HepG2 (cell line): ENCODE data around the gene SMIM24. TPM values are rescaled to one million over a fixed set of nuclear protein-coding genes. Genes with fewer than 3 reads are reported as not detected.

Source experiments
- ATAC-seq: fragments of 200-7000 bp; cut with Tn5 transposase; 3 replicates; pipeline ENCODE4 v1.9.1; 2020; ENCODE audit warnings: mild to moderate bottlenecking, moderate library complexity
- BruUV-seq: library from RNA; stranded (reverse); fragments of 400-500 nt; replicated peaks from 2 replicates; lab custom pipeline; 2021; lab: Mats Ljungman, UMichigan
- CTCF ChIA-PET: fragments of 300-600 bp; formaldehyde crosslinking; extraction: SDS; loops from one replicate; lab custom pipeline; 2021; ENCODE audit warnings: low total read pairs, inconsistent platforms, low intra/inter-chr PET ratio; lab: Yijun Ruan, JAX
- POLR2A ChIA-PET: fragments of 350-600 bp; sonication (Branson Sonifier 250); formaldehyde crosslinking; loops from one replicate; lab custom pipeline; 2020; ENCODE audit warnings: antibody characterized with exemption, inconsistent platforms; lab: Yijun Ruan, JAX
- DNase-seq: peaks from one replicate; pipeline ENCODE4 v3.0.0-alpha.2; 2015; ENCODE audit warnings: low spot score
- FAIRE-seq: peaks from 3 replicates; lab custom pipeline; 2011; peaks lifted over from hg19 to GRCh38; lab: Jason Lieb, UNC
- H2AFZ ChIP-seq: one replicate; pipeline ENCODE4 v1.6.1; 2011; ENCODE audit warnings: low read length, inconsistent platforms
- H3K27ac ChIP-seq: fragments of 300-600 bp; 3 replicates; pipeline ENCODE4 v1.8.0; 2011; ENCODE audit warnings: mixed run types, mild to moderate bottlenecking, mixed read lengths, low read length, inconsistent platforms; ENCODE audit not compliant: insufficient read depth; ENCODE audit errors: extremely low read length
- H3K27me3 ChIP-seq, 2 experiments: fragments of 200-600 bp in 1 of 2; 2 replicates in 1 of 2; 3 replicates in 1 of 2; pipeline versions ENCODE4 v1.6.0 to v1.8.0; 2011; ENCODE audit warnings: low read length in 2 of 2, mild to moderate bottlenecking in 2 of 2, moderate library complexity in 2 of 2, inconsistent platforms in 1 of 2; ENCODE audit not compliant: insufficient read depth in 2 of 2, control insufficient read depth in 1 of 2
- H3K36me3 ChIP-seq, 2 experiments: fragments of 200-600 bp in 1 of 2; replicated peaks in 1 of 2; 2 replicates in 1 of 2; 3 replicates in 1 of 2; pipeline versions ENCODE4 v1.5.1 to v1.8.0; 2011; ENCODE audit warnings: low read length in 2 of 2, inconsistent platforms in 1 of 2; ENCODE audit not compliant: insufficient read depth in 2 of 2, control insufficient read depth in 1 of 2
- H3K4me1 ChIP-seq: 2 replicates; pipeline ENCODE4 v1.5.1; 2012; ENCODE audit warnings: low read length, inconsistent platforms; ENCODE audit not compliant: insufficient read depth
- H3K4me2 ChIP-seq: 2 replicates; pipeline ENCODE4 v1.6.0; 2011; ENCODE audit warnings: low read depth, low read length, inconsistent platforms
- H3K4me3 ChIP-seq, 3 experiments: fragments of 200-600 bp in 1 of 3; sonication (generic), shearing (Covaris generic) in 1 of 3; replicated peaks in 1 of 3; 2 replicates each; pipeline ENCODE4 v1.5.1; 2011 to 2016; ENCODE audit warnings: low read length in 3 of 3, inconsistent platforms in 2 of 3, low read depth in 2 of 3, mild to moderate bottlenecking in 2 of 3, control low read depth in 1 of 3, mixed read lengths in 1 of 3; ENCODE audit not compliant: insufficient read depth in 1 of 3
- H3K79me2 ChIP-seq: one replicate; pipeline ENCODE4 v1.6.1; 2011; ENCODE audit warnings: low read length, inconsistent platforms; ENCODE audit not compliant: insufficient read depth
- H3K9ac ChIP-seq: 2 replicates; pipeline ENCODE4 v1.6.0; 2011; ENCODE audit warnings: mild to moderate bottlenecking, low read depth, low read length, inconsistent platforms; ENCODE audit not compliant: insufficient read depth
- H3K9me3 ChIP-seq: 2 replicates; pipeline ENCODE4 v1.5.1; 2012; ENCODE audit warnings: mild to moderate bottlenecking, low read length
- H4K20me1 ChIP-seq: 2 replicates; pipeline ENCODE4 v1.6.0; 2011; ENCODE audit warnings: inconsistent platforms, mild to moderate bottlenecking, low read length, moderate library complexity; ENCODE audit not compliant: insufficient read depth
- FOXA3 ChIP-seq: IDR thresholded peaks from 2 replicates; pipeline ENCODE4 v1.6.1; 2016; ENCODE audit warnings: missing genetic modification reagents, missing compliant biosample characterization
- HNRNPL ChIP-seq: fragments of 200-400 bp; formaldehyde crosslinking; IDR thresholded peaks from 2 replicates; pipeline ENCODE4 v1.6.1; 2017; ENCODE audit warnings: mild to moderate bottlenecking, low read depth, low read length
- NR2F1 ChIP-seq, 2 experiments: fragments of 450-650 bp in 1 of 2; formaldehyde crosslinking in 1 of 2; IDR thresholded peaks; 2 replicates each; pipeline versions ENCODE4 v1.5.0 to v1.6.1; 2016 to 2020; ENCODE audit warnings: mild to moderate bottlenecking in 1 of 2, missing compliant biosample characterization in 1 of 2, missing genetic modification reagents in 1 of 2, moderate library complexity in 1 of 2
- ZNF121 ChIP-seq: sonication (generic); formaldehyde crosslinking; IDR thresholded peaks from 2 replicates; pipeline ENCODE4 v1.5.0; 2020; ENCODE audit warnings: mild to moderate bottlenecking, missing genetic modification reagents
- WGBS: methylation state at CpG from one replicate; pipeline ENCODE4 v1.1.6; 2017; ENCODE audit warnings: low lambda C conversion rate; 5-methylcytosine and 5-hydroxymethylcytosine counted together
- in situ Hi-C: cut with HindIII; loops from 2 replicates; pipeline ENCODE4 v1.10.0; 2017; ENCODE audit warnings: low pct_unique_long_range_greater_than_20kb; ENCODE audit not compliant: extremely low pct_ligation_motif_present
- intact Hi-C: fragments of 100-400 bp; cut with micrococcal nuclease; formaldehyde crosslinking; loops from one replicate; pipeline ENCODE4 v1.10.0; 2022; ENCODE audit not compliant: unreplicated experiment
- polyA plus RNA-seq, 8 experiments: library from polyadenylated mRNA; depleted of rRNA in 3 of 8; stranded (reverse) in 7 of 8; unstranded in 1 of 8; fragments of >200 nt; fragmentation: Illumina TruSeq in 4 of 8; extraction: Trizol in 4 of 8; gene quantifications; 2 replicates each; pipeline versions ENCODE4 v1.2.1 to v1.2.3, GENCODE V29; 2011 to 2016; ENCODE audit warnings: low read depth in 4 of 8, missing spikeins in 1 of 8, mixed read lengths in 1 of 8; ENCODE audit not compliant: insufficient read depth in 1 of 8
- total RNA-seq, 5 experiments: library from RNA; depleted of rRNA; stranded (reverse); fragments of >200 nt; fragmentation: Illumina TruSeq; extraction: Trizol; gene quantifications; 2 replicates each; pipeline ENCODE4 v1.2.3, GENCODE V29; 2016; ENCODE audit warnings: low read depth in 1 of 5
- TF ChIP-seq, protein P1 (sequence below): sonication (generic); formaldehyde crosslinking; IDR thresholded peaks from 2 replicates; pipeline ENCODE4 v1.5.1; 2020; ENCODE audit warnings: mild to moderate bottlenecking, missing genetic modification reagents, moderate library complexity
- TF ChIP-seq, protein P2 (sequence below): sonication (generic); formaldehyde crosslinking; IDR thresholded peaks from 2 replicates; pipeline ENCODE4 v1.9.0; 2021; ENCODE audit warnings: missing genetic modification reagents, borderline replicate concordance
- TF ChIP-seq, protein P3 (sequence below): sonication (generic); formaldehyde crosslinking; IDR thresholded peaks from 2 replicates; pipeline ENCODE4 v1.4.0; 2020; ENCODE audit warnings: missing genetic modification reagents, mild to moderate bottlenecking, borderline replicate concordance

SMIM24 gene
- total and polyA plus RNA-seq, 2 of the 13 experiments (the other 11 are each of a cell fraction or from before 2014, with no cell fraction given): 11.2 to 70.6 TPM

DNA sequence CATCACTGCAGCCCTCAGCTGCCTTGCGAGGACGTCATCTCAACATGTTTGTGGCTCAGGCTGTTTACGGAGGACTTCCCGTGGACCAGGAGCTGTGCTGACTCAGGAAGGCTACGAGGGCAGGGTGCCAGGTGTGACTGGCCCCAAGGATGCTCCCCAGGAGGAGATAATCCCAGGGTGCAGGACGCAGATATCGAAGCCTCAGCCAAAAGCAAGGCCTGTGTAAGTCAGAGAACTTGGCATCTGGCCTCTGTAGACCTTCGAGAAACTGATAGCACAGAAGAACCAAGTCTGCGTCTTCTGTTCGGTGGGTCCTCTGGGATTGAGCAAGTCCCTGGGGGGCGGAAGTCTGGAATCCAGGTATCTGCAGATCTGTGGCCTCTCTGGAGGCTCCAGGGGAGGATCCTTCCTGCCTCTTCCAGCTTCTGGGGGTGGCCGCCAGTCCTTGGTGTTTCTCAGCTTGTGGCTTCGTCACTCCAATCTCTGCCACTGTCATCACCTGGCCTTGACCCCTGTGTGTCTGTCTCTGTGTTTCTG is 22.8 kb upstream of the SMIM24 start (continued):
- TF ChIP-seq, protein P1, sequence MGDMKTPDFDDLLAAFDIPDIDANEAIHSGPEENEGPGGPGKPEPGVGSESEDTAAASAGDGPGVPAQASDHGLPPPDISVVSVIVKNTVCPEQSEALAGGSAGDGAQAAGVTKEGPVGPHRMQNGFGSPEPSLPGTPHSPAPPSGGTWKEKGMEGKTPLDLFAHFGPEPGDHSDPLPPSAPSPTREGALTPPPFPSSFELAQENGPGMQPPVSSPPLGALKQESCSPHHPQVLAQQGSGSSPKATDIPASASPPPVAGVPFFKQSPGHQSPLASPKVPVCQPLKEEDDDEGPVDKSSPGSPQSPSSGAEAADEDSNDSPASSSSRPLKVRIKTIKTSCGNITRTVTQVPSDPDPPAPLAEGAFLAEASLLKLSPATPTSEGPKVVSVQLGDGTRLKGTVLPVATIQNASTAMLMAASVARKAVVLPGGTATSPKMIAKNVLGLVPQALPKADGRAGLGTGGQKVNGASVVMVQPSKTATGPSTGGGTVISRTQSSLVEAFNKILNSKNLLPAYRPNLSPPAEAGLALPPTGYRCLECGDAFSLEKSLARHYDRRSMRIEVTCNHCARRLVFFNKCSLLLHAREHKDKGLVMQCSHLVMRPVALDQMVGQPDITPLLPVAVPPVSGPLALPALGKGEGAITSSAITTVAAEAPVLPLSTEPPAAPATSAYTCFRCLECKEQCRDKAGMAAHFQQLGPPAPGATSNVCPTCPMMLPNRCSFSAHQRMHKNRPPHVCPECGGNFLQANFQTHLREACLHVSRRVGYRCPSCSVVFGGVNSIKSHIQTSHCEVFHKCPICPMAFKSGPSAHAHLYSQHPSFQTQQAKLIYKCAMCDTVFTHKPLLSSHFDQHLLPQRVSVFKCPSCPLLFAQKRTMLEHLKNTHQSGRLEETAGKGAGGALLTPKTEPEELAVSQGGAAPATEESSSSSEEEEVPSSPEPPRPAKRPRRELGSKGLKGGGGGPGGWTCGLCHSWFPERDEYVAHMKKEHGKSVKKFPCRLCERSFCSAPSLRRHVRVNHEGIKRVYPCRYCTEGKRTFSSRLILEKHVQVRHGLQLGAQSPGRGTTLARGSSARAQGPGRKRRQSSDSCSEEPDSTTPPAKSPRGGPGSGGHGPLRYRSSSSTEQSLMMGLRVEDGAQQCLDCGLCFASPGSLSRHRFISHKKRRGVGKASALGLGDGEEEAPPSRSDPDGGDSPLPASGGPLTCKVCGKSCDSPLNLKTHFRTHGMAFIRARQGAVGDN (CRISPR knock-in tag): peak; percentile 44
- TF ChIP-seq, protein P2, sequence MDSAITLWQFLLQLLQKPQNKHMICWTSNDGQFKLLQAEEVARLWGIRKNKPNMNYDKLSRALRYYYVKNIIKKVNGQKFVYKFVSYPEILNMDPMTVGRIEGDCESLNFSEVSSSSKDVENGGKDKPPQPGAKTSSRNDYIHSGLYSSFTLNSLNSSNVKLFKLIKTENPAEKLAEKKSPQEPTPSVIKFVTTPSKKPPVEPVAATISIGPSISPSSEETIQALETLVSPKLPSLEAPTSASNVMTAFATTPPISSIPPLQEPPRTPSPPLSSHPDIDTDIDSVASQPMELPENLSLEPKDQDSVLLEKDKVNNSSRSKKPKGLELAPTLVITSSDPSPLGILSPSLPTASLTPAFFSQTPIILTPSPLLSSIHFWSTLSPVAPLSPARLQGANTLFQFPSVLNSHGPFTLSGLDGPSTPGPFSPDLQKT (CRISPR knock-in tag): no peak
- TF ChIP-seq NR2F1 (CRISPR knock-in tag; IDR thresholded peaks at IDR 0.05) (no peak), FOXA3 (CRISPR knock-in tag) (peak; percentile 22; the same call in 1 of the 2 replicates)

DNA sequence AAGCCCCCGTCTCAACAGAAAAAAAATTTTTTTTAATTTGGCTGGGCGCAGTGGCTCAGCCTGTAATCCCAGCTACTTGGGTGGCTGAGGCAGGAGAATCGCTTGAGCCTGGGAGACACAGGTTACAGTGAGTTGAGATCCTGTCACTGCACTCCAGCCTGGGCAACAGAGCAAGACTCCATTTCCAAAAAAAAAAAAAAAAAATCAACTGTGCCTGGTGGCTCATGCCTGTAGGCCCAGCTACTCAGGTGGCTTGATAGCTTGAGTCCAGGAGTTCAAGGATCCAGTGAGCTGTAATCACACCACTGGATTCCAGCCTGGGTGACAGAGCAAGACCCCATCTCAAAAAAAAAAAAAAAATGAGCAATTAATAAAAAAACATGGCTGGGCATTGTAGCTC is 21.5 kb upstream of the SMIM24 start:
- Histone ChIP-seq H3K4me3 (no peak overlapping the region), H2AFZ (no peak overlapping the region), H3K4me2 (no peak overlapping the region), H3K27me3 (no peaks in the 10 kb centered on the region; a peak in 1 of 5 replicates), H3K4me1 (peaks cover 69% of the 10 kb centered on the region), H3K79me2 (peaks cover 30% of the 10 kb centered on the region), H4K20me1 (no peaks in the 10 kb centered on the region), H3K9me3 (no peaks in the 10 kb centered on the region), H3K9ac (no peak overlapping the region), H3K36me3 (peaks cover 0 to 7% of the 10 kb centered on the region in 2 experiments; a peak in 1 of 5 replicates), H3K27ac (no peak overlapping the region)
- intact Hi-C loops (no loop called here), in situ Hi-C loops (no loop called here)
- ATAC-seq: no peak
- WGBS: 92% methylated on average over 3 of the region's 3 CpGs
- FAIRE-seq: no peak
- CTCF ChIA-PET: no interaction called here
- POLR2A ChIA-PET: interaction anchor here (0.6 to 2.2 kb wide), 2 partner anchors 22 to 253 kb away, joined by 3 to 24 read pairs; partner anchors contain the start of gene SMIM24
- no peak for DNase-seq
- BruUV-seq: no TSS peak
- TF ChIP-seq, protein P3, sequence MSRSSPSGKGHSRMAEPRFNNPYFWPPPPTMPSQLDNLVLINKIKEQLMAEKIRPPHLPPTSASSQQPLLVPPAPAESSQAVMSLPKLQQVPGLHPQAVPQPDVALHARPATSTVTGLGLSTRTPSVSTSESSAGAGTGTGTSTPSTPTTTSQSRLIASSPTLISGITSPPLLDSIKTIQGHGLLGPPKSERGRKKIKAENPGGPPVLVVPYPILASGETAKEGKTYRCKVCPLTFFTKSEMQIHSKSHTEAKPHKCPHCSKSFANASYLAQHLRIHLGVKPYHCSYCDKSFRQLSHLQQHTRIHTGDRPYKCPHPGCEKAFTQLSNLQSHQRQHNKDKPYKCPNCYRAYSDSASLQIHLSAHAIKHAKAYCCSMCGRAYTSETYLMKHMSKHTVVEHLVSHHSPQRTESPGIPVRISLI (CRISPR knock-in tag): 0 out of 2 replicates have a peak, but pooled peaks have one; percentile 26
- TF ChIP-seq HNRNPL (no peak), ZNF121 (CRISPR knock-in tag) (peak; percentile 84)
- TF ChIP-seq, all 625 proteins: peak for 2
